ENCODE results near the gene MYL4. TPM values are rescaled to one million over a fixed set of nuclear protein-coding genes. Genes with fewer than 3 reads are reported as not detected.

MYL4 gene
- polyA plus RNA-seq, 6 donors from 2014 or later: 0.53 to 0.55 TPM; not detected in 4

Other genes with a start within 250 kb of the MYL4 start
- 1 to 10 TPM in 1 of 6 donors, under 1 TPM in 4, not detected in 1; 0.42 to 1.5 (median 0.82) TPM for gene RPRML, start 230.1 kb upstream of the MYL4 start, polyA plus RNA-seq (ENCODE audit: low read depth in 6 of 6)
- 100 to 1,000 TPM in 3 of 6 donors, 10 to 100 TPM in 3; 88.1 to 112 (median 97.6) TPM for gene CDC27, start 20.1 kb upstream of the MYL4 start, polyA plus RNA-seq (ENCODE audit: low read depth in 6 of 6)
- 1 to 10 TPM in 5 of 6 donors, not detected in 1; 2.1 to 9.2 (median 5.1) TPM for gene ITGB3, start 44.5 kb downstream of the MYL4 start, polyA plus RNA-seq (ENCODE audit: low read depth in 6 of 6)
- 10 to 100 TPM; 27.5 to 43.7 (median 33.8) TPM for gene EFCAB13, start 114.6 kb downstream of the MYL4 start, polyA plus RNA-seq (ENCODE audit: low read depth in 6 of 6)